HL-60 (cell line): ENCODE measurements around the gene MAGI2.

Experiments used
- DNase-seq, 2 experiments: peaks; one replicate each; pipeline ENCODE4 v3.0.0-alpha.2; 2010 to 2020; ENCODE audit warnings: low read depth in 1 of 2, low spot score in 1 of 2
- H3K27ac ChIP-seq: fragments of 250-450 bp; sonication (Bioruptor Pico); replicated peaks from 2 replicates; pipeline ENCODE4 v1.5.1; 2020; ENCODE audit warnings: mild to moderate bottlenecking, moderate library complexity
- H3K27me3 ChIP-seq: fragments of 250-450 bp; sonication (Bioruptor Pico); 2 replicates; pipeline ENCODE4 v1.5.1; 2021; ENCODE audit warnings: mild to moderate bottlenecking, moderate library complexity; ENCODE audit not compliant: insufficient read depth, poor library complexity, severe bottlenecking
- H3K4me3 ChIP-seq: replicated peaks from 2 replicates; pipeline ENCODE4 v1.5.1; 2011; ENCODE audit warnings: mild to moderate bottlenecking, control low read depth, low read length; ENCODE audit not compliant: insufficient read depth
- GABPA ChIP-seq: IDR thresholded peaks from 2 replicates; pipeline ENCODE4 v1.6.1; 2012; ENCODE audit warnings: low read depth
- POLR2AphosphoS5 ChIP-seq: IDR thresholded peaks from 2 replicates; pipeline ENCODE4 v1.6.1; 2012; ENCODE audit warnings: low read depth
- SPI1 ChIP-seq: IDR thresholded peaks from 2 replicates; pipeline ENCODE4 v1.6.1; 2012; ENCODE audit warnings: low read depth, mild to moderate bottlenecking, borderline replicate concordance
- TF ChIP-seq, protein P1 (sequence below): IDR thresholded peaks from 2 replicates; pipeline ENCODE4 v1.6.1; 2012; ENCODE audit warnings: low read depth; ENCODE audit not compliant: insufficient replicate concordance
- TF ChIP-seq, protein P2 (sequence below): IDR thresholded peaks from one replicate; pipeline ENCODE4 v1.5.1; 2011; ENCODE audit warnings: low read length, control low read depth, inconsistent platforms; ENCODE audit not compliant: insufficient read depth

Gene MAGI2

DNA sequence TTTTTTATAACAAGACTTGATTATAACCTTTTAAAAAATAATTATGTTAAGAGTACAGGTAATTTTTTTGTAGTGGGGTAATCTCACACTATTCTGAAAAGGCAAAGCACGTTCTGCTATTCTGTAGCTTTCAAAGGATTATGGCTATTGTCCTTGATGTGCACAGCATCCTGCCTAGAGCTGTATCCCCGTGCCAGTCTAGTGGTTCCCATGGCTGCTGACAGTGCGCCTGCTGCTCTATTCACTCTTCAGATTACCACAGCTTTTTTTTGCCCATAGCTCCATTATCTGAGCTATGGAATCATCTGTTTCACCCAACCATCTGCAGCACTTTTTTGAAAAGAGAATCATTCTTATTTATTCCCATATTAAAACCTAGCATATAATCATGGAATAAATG lies 931.5 kb downstream of the MAGI2 start:
- Histone ChIP-seq H3K27me3 (no peaks in the 10 kb centered on the region), H3K4me3 (no peak overlapping the region), H3K27ac (no peak overlapping the region)
- no peak for TF ChIP-seq GABPA
- TF ChIP-seq SPI1 = no peak
- TF ChIP-seq, protein P1, sequence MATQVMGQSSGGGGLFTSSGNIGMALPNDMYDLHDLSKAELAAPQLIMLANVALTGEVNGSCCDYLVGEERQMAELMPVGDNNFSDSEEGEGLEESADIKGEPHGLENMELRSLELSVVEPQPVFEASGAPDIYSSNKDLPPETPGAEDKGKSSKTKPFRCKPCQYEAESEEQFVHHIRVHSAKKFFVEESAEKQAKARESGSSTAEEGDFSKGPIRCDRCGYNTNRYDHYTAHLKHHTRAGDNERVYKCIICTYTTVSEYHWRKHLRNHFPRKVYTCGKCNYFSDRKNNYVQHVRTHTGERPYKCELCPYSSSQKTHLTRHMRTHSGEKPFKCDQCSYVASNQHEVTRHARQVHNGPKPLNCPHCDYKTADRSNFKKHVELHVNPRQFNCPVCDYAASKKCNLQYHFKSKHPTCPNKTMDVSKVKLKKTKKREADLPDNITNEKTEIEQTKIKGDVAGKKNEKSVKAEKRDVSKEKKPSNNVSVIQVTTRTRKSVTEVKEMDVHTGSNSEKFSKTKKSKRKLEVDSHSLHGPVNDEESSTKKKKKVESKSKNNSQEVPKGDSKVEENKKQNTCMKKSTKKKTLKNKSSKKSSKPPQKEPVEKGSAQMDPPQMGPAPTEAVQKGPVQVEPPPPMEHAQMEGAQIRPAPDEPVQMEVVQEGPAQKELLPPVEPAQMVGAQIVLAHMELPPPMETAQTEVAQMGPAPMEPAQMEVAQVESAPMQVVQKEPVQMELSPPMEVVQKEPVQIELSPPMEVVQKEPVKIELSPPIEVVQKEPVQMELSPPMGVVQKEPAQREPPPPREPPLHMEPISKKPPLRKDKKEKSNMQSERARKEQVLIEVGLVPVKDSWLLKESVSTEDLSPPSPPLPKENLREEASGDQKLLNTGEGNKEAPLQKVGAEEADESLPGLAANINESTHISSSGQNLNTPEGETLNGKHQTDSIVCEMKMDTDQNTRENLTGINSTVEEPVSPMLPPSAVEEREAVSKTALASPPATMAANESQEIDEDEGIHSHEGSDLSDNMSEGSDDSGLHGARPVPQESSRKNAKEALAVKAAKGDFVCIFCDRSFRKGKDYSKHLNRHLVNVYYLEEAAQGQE = no peak
- no peak for TF ChIP-seq POLR2AphosphoS5
- TF ChIP-seq, protein P2, sequence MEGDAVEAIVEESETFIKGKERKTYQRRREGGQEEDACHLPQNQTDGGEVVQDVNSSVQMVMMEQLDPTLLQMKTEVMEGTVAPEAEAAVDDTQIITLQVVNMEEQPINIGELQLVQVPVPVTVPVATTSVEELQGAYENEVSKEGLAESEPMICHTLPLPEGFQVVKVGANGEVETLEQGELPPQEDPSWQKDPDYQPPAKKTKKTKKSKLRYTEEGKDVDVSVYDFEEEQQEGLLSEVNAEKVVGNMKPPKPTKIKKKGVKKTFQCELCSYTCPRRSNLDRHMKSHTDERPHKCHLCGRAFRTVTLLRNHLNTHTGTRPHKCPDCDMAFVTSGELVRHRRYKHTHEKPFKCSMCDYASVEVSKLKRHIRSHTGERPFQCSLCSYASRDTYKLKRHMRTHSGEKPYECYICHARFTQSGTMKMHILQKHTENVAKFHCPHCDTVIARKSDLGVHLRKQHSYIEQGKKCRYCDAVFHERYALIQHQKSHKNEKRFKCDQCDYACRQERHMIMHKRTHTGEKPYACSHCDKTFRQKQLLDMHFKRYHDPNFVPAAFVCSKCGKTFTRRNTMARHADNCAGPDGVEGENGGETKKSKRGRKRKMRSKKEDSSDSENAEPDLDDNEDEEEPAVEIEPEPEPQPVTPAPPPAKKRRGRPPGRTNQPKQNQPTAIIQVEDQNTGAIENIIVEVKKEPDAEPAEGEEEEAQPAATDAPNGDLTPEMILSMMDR = no peak
- no peak for DNase-seq

DNA sequence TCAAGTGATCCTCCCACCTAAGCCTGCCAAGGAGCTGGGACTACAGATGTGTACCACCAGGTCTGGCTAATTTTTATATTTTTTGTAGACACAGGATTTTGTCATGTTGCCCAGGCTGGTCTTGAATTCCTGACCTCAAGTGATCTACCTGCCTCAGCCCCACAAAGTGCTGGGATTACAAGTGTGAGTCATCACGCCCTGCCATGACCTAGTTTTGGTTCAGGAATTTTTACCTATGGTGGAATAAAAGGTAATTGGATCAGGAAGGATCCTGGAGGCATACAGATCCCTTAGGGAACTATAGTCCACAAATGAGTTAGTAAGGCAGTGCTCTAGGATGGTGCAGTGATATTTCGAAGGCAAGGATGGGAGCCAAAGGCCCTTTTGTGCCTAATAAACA lies 937.0 kb downstream of the MAGI2 start:
- no peak for DNase-seq
- TF ChIP-seq, protein P1 = no peak
- TF ChIP-seq POLR2AphosphoS5 = no peak
- no peak for TF ChIP-seq SPI1
- TF ChIP-seq, protein P2 = no peak
- no peak for TF ChIP-seq GABPA
- no peak overlapping the region for H3K27ac ChIP-seq

DNA sequence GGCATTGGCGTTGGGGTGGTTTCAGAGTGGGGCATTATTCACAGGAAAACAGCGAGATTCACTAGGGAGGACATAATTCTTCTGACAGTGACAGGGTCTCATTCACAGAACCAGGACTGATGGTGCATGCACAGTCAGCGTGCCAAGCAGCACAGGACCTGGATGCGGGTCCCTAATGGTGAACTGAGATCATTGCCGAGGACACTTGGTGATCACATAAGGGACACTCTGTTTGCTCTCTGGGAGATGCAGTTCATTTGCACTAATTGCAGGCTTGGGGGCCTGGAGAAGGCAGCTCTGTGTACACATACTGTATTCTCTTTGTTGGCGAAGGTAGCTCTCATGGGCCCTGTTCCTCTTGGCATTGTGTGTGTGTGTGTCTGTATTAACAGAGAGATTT lies 938.8 kb downstream of the MAGI2 start:
- Histone ChIP-seq H3K4me3 (no peak overlapping the region), H3K27me3 (no peaks in the 10 kb centered on the region), H3K27ac (no peak overlapping the region)
- TF ChIP-seq, protein P1 = no peak
- no peak for TF ChIP-seq POLR2AphosphoS5
- TF ChIP-seq, protein P2 = no peak
- no peak for TF ChIP-seq GABPA
- TF ChIP-seq SPI1 = no peak
- DNase-seq = no peak

More for the DNA sequence above, 937.0 kb downstream of the MAGI2 start:
- Histone ChIP-seq H3K4me3 (no peak overlapping the region), H3K27me3 (no peaks in the 10 kb centered on the region)
